ENCODE measurements around the gene RELCH. TPM values are rescaled to one million over a fixed set of nuclear protein-coding genes. Genes with fewer than 3 reads are reported as not detected.
"Not testable (repeated sequence)": the region's sequence is repeated elsewhere in the genome, so short reads cannot be mapped to it uniquely, and the experiment has no call there.

Gene RELCH
- total and polyA plus RNA-seq, 8 donors: 4.9 to 85.9 (median 35.8) TPM

- intact Hi-C loops (cut with DNase I; ENCODE audit: low total_unique reads): no loop called here
- TF ChIP-seq CTCF (IDR thresholded peaks at IDR 0.05) (no peak), EP300 (IDR thresholded peaks at IDR 0.05) (no peak), POLR2A (IDR thresholded peaks at IDR 0.05) (no peak), POLR2AphosphoS5 (IDR thresholded peaks at IDR 0.05) (no peak)
- 65 to 85% (median 75%) methylated on average over 1 of the region's 1 CpG for WGBS, 5 donors
Measured at GRCh38 chr18:62157843-62158242, 29.2 kb upstream of the RELCH start.

GRCh38 chr18:62164310-62164709 lies 22.7 kb upstream of the RELCH start:
- H3K4me1 ChIP-seq: no peaks in the 10 kb centered on the region
- peaks cover 5 to 21% (median 16%) of the 10 kb centered on the region in 4 donors for H3K36me3 ChIP-seq
- DNase-seq: no peak
- H3K4me3 ChIP-seq: no peak overlapping the region
- TF ChIP-seq EP300 (IDR thresholded peaks at IDR 0.05) (no peak), POLR2A (IDR thresholded peaks at IDR 0.05) (no peak), CTCF (IDR thresholded peaks at IDR 0.05) (no peak), POLR2AphosphoS5 (IDR thresholded peaks at IDR 0.05) (no peak)
- H3K27me3 ChIP-seq: no peaks in the 10 kb centered on the region
- 86 to 91% (median 88%) methylated on average over 7 of the region's 7 CpGs for WGBS, 5 donors
- intact Hi-C loops (cut with DNase I; ENCODE audit: low total_unique reads): no loop called here
- no peak overlapping the region for H3K27ac ChIP-seq
- no peaks in the 10 kb centered on the region for H3K9me3 ChIP-seq

More at GRCh38 chr18:62157843-62158242, 29.2 kb upstream of the RELCH start:
- H3K4me3 ChIP-seq: no peak overlapping the region
- H3K27ac ChIP-seq: no peak overlapping the region
- no peak for DNase-seq
- no peaks in the 10 kb centered on the region for H3K9me3 ChIP-seq
- peaks cover 0 to 9% (median 4%) of the 10 kb centered on the region in 4 donors for H3K4me1 ChIP-seq
- H3K36me3 ChIP-seq: peaks cover 5 to 56% (median 49%) of the 10 kb centered on the region in 4 donors
- no peaks in the 10 kb centered on the region for H3K27me3 ChIP-seq

- Histone ChIP-seq H3K4me3 (no peak overlapping the region), H3K4me1 (no peaks in the 10 kb centered on the region), H3K27ac (no peak overlapping the region), H3K27me3 (no peaks in the 10 kb centered on the region), H3K9me3 (no peaks in the 10 kb centered on the region), H3K36me3 (peaks cover 5 to 16% (median 10%) of the 10 kb centered on the region in 4 donors)
- intact Hi-C loops (cut with DNase I; ENCODE audit: low total_unique reads): no loop called here
- no peak for DNase-seq
- 57 to 62% (median 60%) methylated on average over 5 of the region's 5 CpGs for WGBS, 5 donors
- TF ChIP-seq POLR2A (IDR thresholded peaks at IDR 0.05) (no peak), CTCF (IDR thresholded peaks at IDR 0.05) (no peak), EP300 (IDR thresholded peaks at IDR 0.05) (no peak), POLR2AphosphoS5 (IDR thresholded peaks at IDR 0.05) (no peak)
Measured at GRCh38 chr18:62164855-62165487, 22.1 kb upstream of the RELCH start.

GRCh38 chr18:62165583-62165982 lies 21.5 kb upstream of the RELCH start:
- H3K4me1 ChIP-seq: peaks cover 0 to 1% (median 0%) of the 10 kb centered on the region in 4 donors
- no peaks in the 10 kb centered on the region for H3K27me3 ChIP-seq
- H3K36me3 ChIP-seq: peaks cover 3 to 9% (median 5%) of the 10 kb centered on the region in 4 donors
- H3K27ac ChIP-seq: no peak overlapping the region
- H3K4me3 ChIP-seq: no peak overlapping the region
- WGBS, 5 donors: 84 to 92% (median 89%) methylated on average over 3 of the region's 3 CpGs
- intact Hi-C loops (cut with DNase I; ENCODE audit: low total_unique reads): no loop called here
- no peak for TF ChIP-seq EP300 (IDR thresholded peaks at IDR 0.05)
- TF ChIP-seq POLR2AphosphoS5 (IDR thresholded peaks at IDR 0.05): no peak
- no peak for TF ChIP-seq POLR2A (IDR thresholded peaks at IDR 0.05)
- TF ChIP-seq CTCF (IDR thresholded peaks at IDR 0.05): no peak
- H3K9me3 ChIP-seq: no peaks in the 10 kb centered on the region
- DNase-seq: no peak

- H3K4me3 ChIP-seq; H3K27ac ChIP-seq; H3K4me1 ChIP-seq; H3K27me3 ChIP-seq; DNase-seq; H3K36me3 ChIP-seq; H3K9me3 ChIP-seq; intact Hi-C loops (cut with DNase I; ENCODE audit: low total_unique reads): not testable (repeated sequence)
- WGBS, 5 donors: 54 to 83% (median 67%) methylated on average over 1 of the region's 1 CpG
Measured at GRCh38 chr18:62166524-62166923, 20.5 kb upstream of the RELCH start.

All from stomach (tissue), 9 donors.